ENCODE data around the gene ADCY4. TPM values are rescaled to one million over a fixed set of nuclear protein-coding genes. Genes with fewer than 3 reads are reported as not detected.

Gene ADCY4
- total and polyA plus RNA-seq, 2 donors (not counting 3 experiments of a cell fraction or from before 2014, with no cell fraction given), result 81.6 to 84.0 TPM

- Histone ChIP-seq H3K9me1 (replicated peaks; ENCODE audit: control insufficient read depth, extremely low read depth, insufficient read depth, low read length) (no peaks in the 10 kb centered on the region), H3K27me3 (ENCODE audit: control insufficient read depth in 2 of 2, insufficient read depth in 2 of 2, low read length in 2 of 2) (peaks cover 0 to 3% of the 10 kb centered on the region in 2 experiments), H3K4me1 (ENCODE audit: control insufficient read depth, extremely low read depth, insufficient read depth, low read length) (peaks cover 22% of the 10 kb centered on the region), H3K27ac (ENCODE audit: insufficient read depth, low read depth, low read length) (no peak overlapping the region), H3K4me2 (ENCODE audit: insufficient read depth, low read length) (no peak overlapping the region), H3K36me3 (ENCODE audit: control insufficient read depth in 2 of 2, extremely low read depth in 1 of 2, insufficient read depth in 2 of 2, low read length in 2 of 2) (no peaks in the 10 kb centered on the region), H4K20me1 (replicated peaks; ENCODE audit: control insufficient read depth, extremely low read depth, insufficient read depth, low read length) (no peaks in the 10 kb centered on the region), H3K9ac (replicated peaks; ENCODE audit: extremely low read depth, insufficient read depth, low read length) (no peak overlapping the region), H2AFZ (ENCODE audit: low read depth, low read length) (no peak overlapping the region), H3K4me3 (replicated peaks in 1 of 3; ENCODE audit: insufficient read depth in 1 of 3, low read depth in 1 of 3, low read length in 3 of 3) (no peak overlapping the region), H3K9me3 (replicated peaks; ENCODE audit: control insufficient read depth, insufficient read depth, low read length) (no peaks in the 10 kb centered on the region), H3K79me2 (ENCODE audit: control insufficient read depth, insufficient read depth, low read length) (peaks cover 3% of the 10 kb centered on the region)
- CTCF ChIA-PET, result interaction anchor here (7.0 to 8.1 kb wide), 2 partner anchors 31 to 68 kb away, joined by 52 to 62 read pairs; no protein-coding TSS in a partner anchor
- DNase-seq (ENCODE audit: low read depth, low spot score) (no peak), FAIRE-seq (no peak)
- no TSS peak for BruUV-seq (replicated peaks)
- dilution Hi-C loops (cut with MboI; ENCODE audit: extremely low pct_ligation_motif_present, low sequenced_read_pairs), result no loop called here
- intact Hi-C loops (cut with micrococcal nuclease), result no loop called here
- TF ChIP-seq EZH2 (IDR thresholded peaks at IDR 0.05; ENCODE audit: borderline replicate concordance, low read depth, low read length, severe bottlenecking), result no peak
- TF ChIP-seq, protein P1, sequence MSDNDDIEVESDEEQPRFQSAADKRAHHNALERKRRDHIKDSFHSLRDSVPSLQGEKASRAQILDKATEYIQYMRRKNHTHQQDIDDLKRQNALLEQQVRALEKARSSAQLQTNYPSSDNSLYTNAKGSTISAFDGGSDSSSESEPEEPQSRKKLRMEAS (IDR thresholded peaks at IDR 0.05; ENCODE audit: insufficient read depth, insufficient read length), result no peak
- no peak for TF ChIP-seq POLR2AphosphoS5 (IDR thresholded peaks at IDR 0.05; ENCODE audit: insufficient read depth, low read depth, low read length)
- TF ChIP-seq MYC (IDR thresholded peaks at IDR 0.05; ENCODE audit: low read depth, low read length), result no peak
- no peak for TF ChIP-seq FOS (IDR thresholded peaks at IDR 0.05; ENCODE audit: borderline replicate concordance, insufficient read depth, low read length)
- TF ChIP-seq JUN (IDR thresholded peaks at IDR 0.05; ENCODE audit: borderline replicate concordance, insufficient read depth, insufficient read length, low read depth), result no peak
- TF ChIP-seq CTCF (IDR thresholded peaks at IDR 0.05; ENCODE audit: extremely low read depth in 1 of 2, insufficient read depth in 1 of 2, low read depth in 1 of 2, low read length in 2 of 2), result no peak
- TF ChIP-seq POLR2A (IDR thresholded peaks at IDR 0.05; ENCODE audit: low read depth, low read length), result no peak
- no peak for TF ChIP-seq GATA2 (IDR thresholded peaks at IDR 0.05; ENCODE audit: insufficient read depth, insufficient read length, low read depth, low read length)
- POLR2A ChIA-PET, result no interaction called here
Measured at GRCh38 chr14:24363401-24363800, 28.5 kb upstream of the ADCY4 start.
